Keratinocyte (primary cell): ENCODE results near the gene PDGFB. TPM values are rescaled to one million over a fixed set of nuclear protein-coding genes. Genes with fewer than 3 reads are reported as not detected.

Experiments
- DNase-seq: peaks from one replicate; pipeline ENCODE4 v3.0.0-alpha.2; 2011; ENCODE audit warnings: low read depth, missing footprints, low spot score
- FAIRE-seq: peaks from 2 replicates; lab custom pipeline; 2011; peaks lifted over from hg19 to GRCh38; lab: Jason Lieb, UNC
- H2AFZ ChIP-seq: 2 replicates; pipeline ENCODE4 v1.6.0; 2012; ENCODE audit warnings: low read length, control low read depth, inconsistent platforms; ENCODE audit not compliant: control insufficient read depth
- H3K27ac ChIP-seq: 2 replicates; pipeline ENCODE4 v1.5.1; 2011; ENCODE audit warnings: low read length; ENCODE audit not compliant: control insufficient read depth, insufficient read depth
- H3K27me3 ChIP-seq: 3 replicates; pipeline ENCODE4 v1.6.0; 2011; ENCODE audit warnings: low read length; ENCODE audit not compliant: control insufficient read depth, insufficient read depth; ENCODE audit errors: extremely low read depth
- H3K36me3 ChIP-seq, 2 experiments: 2 replicates in 1 of 2; 3 replicates in 1 of 2; pipeline ENCODE4 v1.5.1; 2011; ENCODE audit warnings: low read length in 2 of 2, mild to moderate bottlenecking in 1 of 2; ENCODE audit not compliant: control insufficient read depth in 2 of 2, insufficient read depth in 2 of 2; ENCODE audit errors: extremely low read depth in 1 of 2
- H3K4me1 ChIP-seq: 3 replicates; pipeline ENCODE4 v1.5.1; 2011; ENCODE audit warnings: low read length; ENCODE audit not compliant: control insufficient read depth, insufficient read depth; ENCODE audit errors: extremely low read depth
- H3K4me2 ChIP-seq: 3 replicates; pipeline ENCODE4 v1.6.0; 2011; ENCODE audit warnings: low read depth, low read length; ENCODE audit not compliant: control insufficient read depth, insufficient read depth; ENCODE audit errors: extremely low read depth
- H3K4me3 ChIP-seq, 3 experiments: fragments of 200-600 bp in 1 of 3; sonication (generic) in 1 of 3; 2 replicates in 2 of 3; 3 replicates in 1 of 3; pipeline ENCODE4 v1.5.1; 2011 to 2016; ENCODE audit warnings: low read length in 3 of 3, mild to moderate bottlenecking in 3 of 3, control low read depth in 2 of 3, inconsistent platforms in 1 of 3, low read depth in 1 of 3, mixed read lengths in 1 of 3, mixed run types in 1 of 3, moderate library complexity in 1 of 3; ENCODE audit not compliant: control insufficient read depth in 2 of 3, insufficient read depth in 2 of 3; ENCODE audit errors: extremely low read depth in 1 of 3
- H3K79me2 ChIP-seq: 2 replicates; pipeline ENCODE4 v1.6.0; 2012; ENCODE audit warnings: low read length; ENCODE audit not compliant: control insufficient read depth, insufficient read depth
- H3K9ac ChIP-seq: 3 replicates; pipeline ENCODE4 v1.6.0; 2011; ENCODE audit warnings: low read length; ENCODE audit not compliant: control insufficient read depth, insufficient read depth; ENCODE audit errors: extremely low read depth
- H3K9me1 ChIP-seq: 3 replicates; pipeline ENCODE4 v1.6.0; 2011; ENCODE audit warnings: low read length; ENCODE audit not compliant: control insufficient read depth, insufficient read depth; ENCODE audit errors: extremely low read depth
- H3K9me3 ChIP-seq: 2 replicates; pipeline ENCODE4 v1.5.1; 2012; ENCODE audit warnings: low read depth, low read length; ENCODE audit not compliant: control insufficient read depth
- H4K20me1 ChIP-seq: 3 replicates; pipeline ENCODE4 v1.6.0; 2011; ENCODE audit warnings: low read length; ENCODE audit not compliant: control insufficient read depth, insufficient read depth; ENCODE audit errors: extremely low read depth
- CTCF ChIP-seq, 3 experiments: IDR thresholded peaks in 1 of 3; conservative IDR thresholded peaks in 1 of 3; optimal IDR thresholded peaks in 1 of 3; 2 replicates in 2 of 3; 3 replicates in 1 of 3; pipeline versions ENCODE3 to v1.5.1; 2011; ENCODE audit warnings: low read length in 3 of 3, mild to moderate bottlenecking in 3 of 3, moderate library complexity in 2 of 3, control low read depth in 1 of 3, inconsistent platforms in 1 of 3; ENCODE audit not compliant: insufficient read depth in 2 of 3; ENCODE audit errors: extremely low read depth in 1 of 3
- EZH2 ChIP-seq: IDR thresholded peaks from one replicate; pipeline ENCODE4 v1.6.1; 2012; ENCODE audit warnings: inconsistent platforms, mild to moderate bottlenecking, low read length, moderate library complexity
- dilution Hi-C: fragments of 300-500 bp; cut with MboI; formaldehyde crosslinking; loops from one replicate; pipeline ENCODE4 v1.7.0; 2020; ENCODE audit warnings: low sequenced_read_pairs; ENCODE audit not compliant: extremely low pct_ligation_motif_present
- polyA plus RNA-seq, 5 experiments: library from polyadenylated mRNA; depleted of rRNA in 3 of 5; stranded (reverse) in 3 of 5; stranded (forward) in 1 of 5; unstranded in 1 of 5; fragments of >200 nt; gene quantifications; 1 replicate in 1 of 5; 2 replicates in 3 of 5; 3 replicates in 1 of 5; pipeline versions ENCODE4 v1.2.1 to v1.2.3, GENCODE V29; 2011 to 2012; ENCODE audit warnings: missing spikeins in 2 of 5, low read depth in 1 of 5, low replicate concordance in 1 of 5

PDGFB gene
- polyA plus RNA-seq, 1 donor (not counting 4 experiments of a cell fraction or from before 2014, with no cell fraction given), result 6.0 TPM

- H3K9ac ChIP-seq, result no peak overlapping the region
- no peak overlapping the region for H3K4me2 ChIP-seq
- H3K27me3 ChIP-seq, result no peaks in the 10 kb centered on the region
- FAIRE-seq (no peak), DNase-seq (no peak)
- H3K79me2 ChIP-seq, result no peaks in the 10 kb centered on the region
- no peaks in the 10 kb centered on the region for H4K20me1 ChIP-seq
- H3K9me3 ChIP-seq, result no peaks in the 10 kb centered on the region
- TF ChIP-seq CTCF (optimal IDR thresholded peaks at IDR 0.05 in 1 of 3, IDR thresholded peaks at IDR 0.05 in 1 of 3, conservative IDR thresholded peaks at IDR 0.05 in 1 of 3; ENCODE audit: extremely low read depth in 1 of 3, insufficient read depth in 2 of 3, low read length in 3 of 3) (no peak), EZH2 (no peak)
- peaks cover 2% of the 10 kb centered on the region for H3K4me1 ChIP-seq
- no peaks in the 10 kb centered on the region for H3K36me3 ChIP-seq
- dilution Hi-C loops, result no loop called here
- no peak overlapping the region for H3K27ac ChIP-seq
- no peaks in the 10 kb centered on the region for H3K9me1 ChIP-seq
- no peak overlapping the region for H3K4me3 ChIP-seq
- H2AFZ ChIP-seq, result no peak overlapping the region
Measured at GRCh38 chr22:39183991-39184585, 60.7 kb downstream of the PDGFB start.

GRCh38 chr22:39182478-39183030, 62.2 kb downstream of the PDGFB start:
- Histone ChIP-seq H3K27me3 (no peaks in the 10 kb centered on the region), H3K27ac (no peak overlapping the region), H3K9me1 (no peaks in the 10 kb centered on the region), H3K36me3 (no peaks in the 10 kb centered on the region), H3K9ac (no peak overlapping the region), H3K9me3 (no peaks in the 10 kb centered on the region), H4K20me1 (no peaks in the 10 kb centered on the region), H3K4me3 (no peak overlapping the region), H3K4me1 (peaks cover 2% of the 10 kb centered on the region), H3K79me2 (no peaks in the 10 kb centered on the region), H2AFZ (no peak overlapping the region), H3K4me2 (no peak overlapping the region)
- DNase-seq (no peak), FAIRE-seq (no peak)
- dilution Hi-C loops, result no loop called here
- TF ChIP-seq CTCF (optimal IDR thresholded peaks at IDR 0.05 in 1 of 3, IDR thresholded peaks at IDR 0.05 in 1 of 3, conservative IDR thresholded peaks at IDR 0.05 in 1 of 3; ENCODE audit: extremely low read depth in 1 of 3, insufficient read depth in 2 of 3, low read length in 3 of 3) (no peak), EZH2 (no peak)
